Measurements from ENCODE around the gene GAB1.
"Not testable (repeated sequence)": the region's sequence is repeated elsewhere in the genome, so short reads cannot be mapped to it uniquely, and the experiment has no call there.

Gene GAB1

GRCh38 chr4:143338313-143338712 lies 1.6 kb downstream of the GAB1 start:
- DNase-seq (ENCODE audit: low spot score), result no peak

GRCh38 chr4:143339497-143339896 lies 2.8 kb downstream of the GAB1 start:
- no peak for DNase-seq (ENCODE audit: low spot score)

DNA sequence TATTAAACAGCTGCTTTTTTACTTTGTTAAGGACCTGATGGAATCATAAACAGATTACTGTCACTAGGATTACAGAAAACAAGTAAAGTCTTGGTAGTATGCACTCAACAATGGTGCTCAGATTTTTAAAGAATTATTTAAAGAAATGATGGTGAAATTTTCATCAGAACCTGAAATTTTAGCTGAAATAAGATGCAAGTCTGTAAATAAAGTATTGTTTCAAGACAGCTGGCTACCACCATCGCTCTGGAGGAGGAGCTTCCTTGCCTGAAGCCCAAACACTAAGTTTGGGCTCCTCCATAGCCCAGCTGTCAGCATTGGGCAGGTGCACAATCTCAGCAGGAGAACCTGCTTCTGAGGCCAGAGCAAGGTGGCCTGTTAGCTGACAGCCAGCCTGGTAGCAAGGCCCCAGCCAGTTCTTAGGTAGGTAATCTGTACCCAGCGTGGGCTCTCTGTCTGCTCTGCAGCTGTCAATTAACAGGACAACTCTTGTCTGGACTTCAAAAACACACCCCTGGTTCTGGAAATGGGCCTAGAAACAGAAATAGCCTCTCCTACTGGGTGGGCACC lies 4.6 kb downstream of the GAB1 start:
- no peak for DNase-seq (ENCODE audit: low spot score)

- DNase-seq (ENCODE audit: low spot score), result no peak
These were observed 6.7 kb downstream of the GAB1 start for GRCh38 chr4:143343276-143343831.

- DNase-seq (ENCODE audit: low spot score), result no peak
These were observed 7.4 kb downstream of the GAB1 start for GRCh38 chr4:143344041-143344440.

DNA sequence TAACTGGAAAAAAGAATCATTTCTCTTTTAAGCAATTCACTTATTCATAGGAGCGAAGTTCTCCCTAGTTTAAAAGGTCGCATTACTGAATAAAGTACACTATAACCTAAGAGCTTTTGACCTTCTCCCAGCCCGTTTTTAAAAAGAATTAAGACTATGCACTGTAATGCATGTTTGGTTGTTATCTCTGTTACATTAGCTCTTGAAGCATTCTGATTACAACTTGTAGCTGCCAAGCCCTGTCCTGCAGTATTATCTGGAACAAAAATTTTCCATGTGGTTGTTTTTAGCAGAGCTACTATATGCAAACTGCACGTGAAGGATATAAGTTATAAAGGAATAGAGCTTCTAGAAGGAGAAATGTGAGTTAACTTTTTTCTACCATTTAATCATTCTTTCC lies 8.1 kb downstream of the GAB1 start:
- DNase-seq (ENCODE audit: low spot score), result no peak

DNA sequence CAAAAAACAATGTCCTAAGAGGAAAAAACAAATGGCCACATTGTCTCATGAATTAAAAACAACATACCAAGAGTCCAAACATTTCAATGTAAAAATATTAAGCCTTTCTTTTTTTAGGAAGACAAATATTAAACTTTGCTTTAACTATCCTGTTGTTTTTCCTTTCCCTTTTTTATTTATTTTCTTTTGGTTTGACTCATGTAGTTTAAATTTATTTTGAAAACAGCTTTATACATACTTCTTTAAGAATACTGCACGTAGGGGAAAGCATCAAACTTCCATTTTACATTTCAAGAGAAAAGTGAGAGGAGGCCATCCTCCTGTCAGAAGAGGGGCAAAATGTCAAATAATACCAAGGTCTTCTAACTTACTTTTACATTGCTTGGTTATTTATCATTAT lies 8.7 kb downstream of the GAB1 start:
- DNase-seq (ENCODE audit: low spot score), result no peak

- no peak for DNase-seq (ENCODE audit: low spot score)
These were observed 9.5 kb downstream of the GAB1 start for GRCh38 chr4:143346206-143346605.

- DNase-seq (ENCODE audit: low spot score), result no peak
These were observed 10.9 kb downstream of the GAB1 start for GRCh38 chr4:143347484-143348111.

DNA sequence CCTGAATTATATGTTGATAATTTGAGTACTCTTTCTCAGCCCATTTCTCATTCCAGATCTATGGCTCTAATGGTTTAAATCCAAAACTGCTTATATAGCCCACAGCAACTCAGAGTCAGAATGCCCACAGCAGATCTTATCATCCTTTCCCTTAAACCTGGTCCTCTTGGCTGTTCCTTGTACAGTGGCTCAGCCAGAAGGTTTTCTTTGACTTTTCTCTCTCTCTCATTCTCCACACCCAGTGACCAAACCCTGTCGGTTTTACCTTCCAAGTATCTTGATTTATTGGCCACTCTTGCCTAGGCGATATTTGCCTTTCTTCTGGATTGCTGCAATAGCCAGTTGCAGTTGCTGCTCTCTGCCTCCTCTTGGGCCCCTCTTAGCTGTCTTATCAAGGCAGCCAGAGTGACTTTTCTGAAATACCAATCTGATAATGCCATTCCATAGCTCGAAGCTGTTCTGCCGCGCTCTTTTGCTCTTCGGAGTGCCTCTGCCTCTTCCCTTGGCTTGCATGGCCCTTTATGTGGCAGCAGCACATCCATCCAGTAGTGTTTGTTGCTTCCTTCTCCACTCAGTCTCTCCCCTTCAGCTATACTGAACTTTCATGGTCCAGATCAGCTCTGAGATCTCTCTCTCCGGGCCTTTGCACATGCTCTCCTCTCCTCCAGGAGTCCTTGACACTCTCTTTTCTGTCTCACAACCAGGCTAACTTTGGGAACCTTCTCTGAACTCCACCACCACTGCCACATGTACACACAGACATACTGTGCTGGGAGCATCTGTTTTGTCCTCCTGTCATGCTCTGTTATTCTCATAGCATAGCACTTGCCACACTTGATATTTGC lies 11.8 kb downstream of the GAB1 start:
- DNase-seq (ENCODE audit: low spot score), result no peak

DNA sequence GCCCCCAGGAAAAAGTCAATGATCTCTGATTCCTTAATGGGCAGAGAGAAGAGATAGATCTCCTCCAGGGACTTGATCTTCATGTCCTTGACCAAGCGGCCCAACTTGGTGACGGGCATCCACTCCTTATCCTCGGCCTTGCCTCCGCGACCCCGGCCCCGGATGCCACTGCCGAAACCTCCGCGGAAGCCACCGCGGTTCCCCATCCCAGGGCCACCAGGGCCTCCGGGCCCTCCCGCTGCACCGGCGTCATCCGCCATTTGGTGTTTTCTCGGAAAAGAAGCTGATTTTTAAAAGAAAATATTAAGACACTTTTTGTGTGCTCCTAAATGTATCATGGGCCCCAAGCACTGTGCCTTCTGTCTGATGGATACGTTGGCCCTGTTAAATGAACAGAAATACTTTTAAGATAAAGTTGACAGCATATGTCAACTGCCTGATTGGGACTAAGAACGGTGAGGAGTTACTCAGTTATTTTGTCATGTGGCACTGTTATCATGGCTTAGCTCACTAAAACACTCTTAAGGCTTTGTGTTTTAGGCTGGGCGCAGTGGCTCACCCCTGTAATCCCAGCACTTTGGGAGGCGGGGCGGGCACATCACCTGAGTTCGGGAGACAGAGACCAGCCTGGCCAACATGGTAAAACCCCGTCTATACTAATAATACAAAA lies 13.3 kb downstream of the GAB1 start:
- not testable (repeated sequence) for DNase-seq (ENCODE audit: low spot score)

GRCh38 chr4:143351149-143351691 lies 14.5 kb downstream of the GAB1 start:
- no peak for DNase-seq (ENCODE audit: low spot score)

DNA sequence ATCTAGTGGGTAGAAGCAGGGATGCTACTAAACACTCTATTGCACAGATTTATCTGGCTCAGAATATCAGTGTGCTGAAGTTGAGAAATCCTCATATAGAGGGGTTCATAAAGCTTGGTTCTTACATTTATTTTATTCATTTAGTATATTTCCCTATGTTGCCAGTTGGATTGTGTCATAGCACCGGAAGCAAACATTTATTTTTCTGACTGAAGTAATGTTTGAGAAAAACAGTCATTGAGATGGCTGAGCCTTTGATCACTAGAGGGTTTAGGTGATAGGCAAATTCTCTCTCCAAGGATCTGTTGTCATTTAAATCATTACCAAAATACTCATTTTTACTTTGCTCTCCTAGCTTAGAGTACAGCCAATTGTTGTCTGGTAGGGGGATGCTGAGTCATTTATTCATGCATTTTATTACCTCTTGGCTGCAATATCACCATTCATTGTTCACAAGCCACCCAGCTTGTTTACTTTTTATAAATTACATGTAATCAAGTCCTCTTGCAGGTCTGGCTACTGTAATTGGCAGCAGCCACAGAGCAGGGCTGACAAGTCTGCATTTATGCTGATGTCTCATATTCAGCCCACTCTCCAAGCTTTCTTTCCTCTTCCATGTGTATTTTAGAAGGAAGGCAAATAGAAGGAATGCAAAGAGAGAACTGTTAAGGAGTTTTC lies 15.2 kb downstream of the GAB1 start:
- DNase-seq (ENCODE audit: low spot score), result no peak

DNA sequence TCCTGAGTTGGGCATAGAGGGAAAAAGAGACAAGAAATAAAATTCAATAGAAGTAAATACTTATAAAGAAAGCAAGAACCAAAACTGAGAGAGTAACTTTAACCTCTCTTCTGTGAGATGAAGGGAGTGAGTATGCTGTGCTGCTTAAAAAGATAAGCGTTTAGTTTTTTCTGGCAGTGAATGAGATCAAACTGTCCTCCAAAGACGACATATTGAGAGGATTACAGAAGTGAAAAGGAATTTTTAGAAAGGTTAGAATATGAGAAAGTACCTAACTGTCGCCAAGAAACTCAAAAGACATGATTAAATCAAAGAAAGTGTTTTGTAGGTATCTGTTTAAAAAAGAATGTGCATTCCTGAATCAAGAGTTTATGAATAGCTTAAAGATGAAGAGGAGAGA lies 16.0 kb downstream of the GAB1 start:
- no peak for DNase-seq (ENCODE audit: low spot score)

GRCh38 chr4:143353797-143354196 lies 17.1 kb downstream of the GAB1 start:
- no peak for DNase-seq (ENCODE audit: low spot score)

DNA sequence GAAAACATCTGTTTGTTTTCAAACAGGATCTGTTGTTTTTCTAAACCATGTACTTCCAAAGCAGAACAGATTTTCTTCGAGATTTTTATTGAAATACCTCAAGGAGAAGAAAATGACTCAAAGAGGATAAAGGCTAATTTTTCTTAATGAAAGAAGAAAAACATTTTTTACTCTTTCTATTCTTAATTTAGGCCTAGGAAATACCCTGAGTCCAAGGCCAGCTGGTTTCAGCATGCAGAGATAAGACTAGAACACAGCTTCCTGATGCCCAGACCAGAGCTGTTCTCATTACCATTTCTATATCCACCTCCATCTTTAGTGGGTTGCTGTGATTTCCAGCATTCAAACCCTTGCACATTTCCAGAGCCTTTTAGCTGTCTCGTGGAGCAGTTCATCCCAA lies 18.3 kb downstream of the GAB1 start:
- no peak for DNase-seq (ENCODE audit: low spot score)

GRCh38 chr4:143355540-143356217 lies 19.0 kb downstream of the GAB1 start:
- peak; percentile 36 for DNase-seq (ENCODE audit: low spot score)

DNA sequence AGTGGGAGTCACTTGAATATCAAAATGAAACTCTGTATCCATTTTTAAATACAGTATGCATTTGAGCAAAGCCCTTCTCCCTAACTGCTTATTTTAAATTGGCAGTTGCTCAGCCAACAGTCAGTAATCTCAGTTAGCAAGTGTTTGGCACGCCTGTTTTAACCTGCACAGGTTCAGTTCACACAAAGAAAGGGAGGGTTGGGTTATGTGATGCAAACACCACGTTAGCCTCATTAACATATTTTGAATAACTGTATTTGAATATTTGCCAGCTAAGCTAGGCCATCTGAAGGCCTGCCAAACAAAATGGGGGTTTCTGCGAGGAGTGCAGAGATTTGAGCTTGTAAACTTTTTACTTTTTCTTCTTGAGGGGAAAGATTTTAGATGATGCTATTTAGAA lies 19.8 kb downstream of the GAB1 start:
- no peak for DNase-seq (ENCODE audit: low spot score)

DNA sequence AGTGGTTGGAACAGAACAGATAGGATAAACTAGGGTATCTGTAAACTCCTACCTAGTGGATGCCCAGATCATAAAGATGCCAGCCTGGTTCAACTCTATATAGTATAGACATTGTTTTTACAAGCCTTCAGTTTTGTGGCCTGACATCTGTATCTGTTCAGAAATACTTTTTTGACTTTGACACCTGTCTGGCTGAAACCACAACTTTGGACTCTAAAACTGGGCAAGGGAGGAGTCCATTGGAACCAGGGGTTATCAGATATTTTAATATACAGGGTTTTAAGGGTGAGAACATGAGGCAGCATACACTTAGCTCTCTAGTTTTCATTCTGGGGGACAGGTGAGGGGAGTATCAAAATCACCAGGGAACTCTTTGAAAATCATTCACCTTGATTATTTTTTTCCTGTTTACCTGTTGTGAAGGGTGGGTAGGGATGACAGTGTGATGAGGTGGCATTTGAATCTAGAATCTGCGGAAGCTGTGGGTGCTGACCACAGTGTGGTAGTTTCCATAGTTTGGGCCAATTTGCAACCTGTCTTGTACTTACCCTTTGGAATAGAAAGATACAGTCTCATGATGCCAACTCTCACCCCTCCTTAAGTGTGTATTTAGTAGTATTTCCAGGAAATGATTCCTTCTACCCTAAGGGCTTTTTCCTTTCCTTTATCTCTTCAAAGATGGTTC lies 20.6 kb downstream of the GAB1 start:
- no peak for DNase-seq (ENCODE audit: low spot score)

DNA sequence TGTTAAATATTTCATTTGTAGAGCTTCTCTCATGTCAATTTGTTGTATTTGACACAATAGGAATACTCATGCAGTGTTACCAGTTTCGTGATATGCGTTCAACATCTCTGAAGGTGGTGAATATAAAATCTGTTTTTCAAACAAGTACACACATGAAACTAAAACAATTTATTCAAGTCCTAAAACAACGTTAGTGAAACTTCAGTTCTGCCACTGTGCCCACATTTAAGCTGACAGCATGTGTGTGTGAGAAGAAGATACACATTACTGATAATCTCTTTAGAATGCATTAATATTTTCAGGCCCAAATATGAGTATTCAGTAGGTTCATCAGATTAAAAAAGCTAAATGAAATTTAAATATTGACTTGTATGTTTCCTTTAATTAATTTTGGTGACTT lies 21.7 kb downstream of the GAB1 start:
- DNase-seq (ENCODE audit: low spot score), result no peak

Measured in AG08396 (cell line).